ENCODE measurements around the gene SPRED3.

The SPRED3 gene

DNA sequence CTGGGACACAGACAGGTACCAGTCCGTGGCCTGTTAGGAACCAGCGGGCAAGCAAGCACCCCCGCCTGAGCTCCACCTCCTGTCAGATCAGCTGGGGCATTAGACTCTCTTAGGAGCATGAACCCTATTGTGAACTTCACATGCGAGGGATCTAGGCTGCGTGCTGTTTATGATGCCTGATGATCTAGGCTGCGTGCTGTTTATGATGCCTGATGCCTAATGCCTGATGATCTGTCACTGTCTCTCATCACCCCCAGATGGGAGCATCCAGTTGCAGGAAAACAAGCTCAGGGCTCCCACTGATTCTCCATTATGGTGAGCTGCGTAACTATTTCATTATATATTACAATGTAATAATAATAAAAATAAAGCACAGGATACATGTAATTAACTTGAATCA is 33.9 kb downstream of the SPRED3 start:
- DNase-seq, result no peak

- no peak for DNase-seq
Measured at GRCh38 chr19:38424272-38424671, 35.8 kb downstream of the SPRED3 start.

GRCh38 chr19:38425222-38425809 is 36.8 kb downstream of the SPRED3 start:
- no peak for DNase-seq

DNA sequence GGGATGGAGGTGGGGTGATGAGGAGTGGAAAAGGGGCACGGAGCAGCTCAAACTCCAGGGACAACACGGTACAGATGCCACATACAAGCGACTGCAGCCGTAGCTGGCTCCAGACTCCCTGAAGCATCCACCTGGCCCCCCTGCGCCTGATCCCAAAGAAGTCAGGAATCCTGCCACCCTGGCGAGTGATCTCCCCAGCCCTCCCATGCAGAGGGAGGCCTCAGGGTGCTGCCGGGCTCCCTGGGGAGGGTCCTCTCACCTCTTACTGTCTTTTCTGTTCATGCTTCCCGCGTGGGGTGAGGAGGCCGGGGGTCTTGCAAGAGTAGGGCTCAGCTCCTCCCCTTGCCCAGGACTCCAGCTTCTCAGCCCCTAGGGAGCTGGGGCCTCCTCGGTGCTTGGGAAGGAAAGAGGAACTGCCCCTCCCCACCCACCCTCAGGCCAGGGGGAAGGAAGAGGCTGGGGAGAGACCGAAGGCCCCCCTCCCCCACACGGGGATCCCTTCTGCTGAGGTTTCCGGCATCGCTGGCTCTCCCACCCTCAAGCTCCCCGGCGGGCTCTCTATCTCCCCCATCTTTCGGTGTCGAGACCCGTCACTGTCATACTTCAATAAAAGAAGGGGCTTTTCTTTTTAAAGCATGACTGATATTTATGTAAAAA is 37.4 kb downstream of the SPRED3 start, which contains the start of gene RASGRP4:
RASGRP4 (minus strand) TSS at position 410 of the 657 bp plus-strand sequence; CDS start at position 282, 128 bp downstream.
- peak; percentile 69 for DNase-seq

- peak; percentile 91 for DNase-seq
Measured at GRCh38 chr19:38427035-38427677, 38.7 kb downstream of the SPRED3 start.

- peak; percentile 66 for DNase-seq
Measured at GRCh38 chr19:38429055-38429810, 40.7 kb downstream of the SPRED3 start.

DNA sequence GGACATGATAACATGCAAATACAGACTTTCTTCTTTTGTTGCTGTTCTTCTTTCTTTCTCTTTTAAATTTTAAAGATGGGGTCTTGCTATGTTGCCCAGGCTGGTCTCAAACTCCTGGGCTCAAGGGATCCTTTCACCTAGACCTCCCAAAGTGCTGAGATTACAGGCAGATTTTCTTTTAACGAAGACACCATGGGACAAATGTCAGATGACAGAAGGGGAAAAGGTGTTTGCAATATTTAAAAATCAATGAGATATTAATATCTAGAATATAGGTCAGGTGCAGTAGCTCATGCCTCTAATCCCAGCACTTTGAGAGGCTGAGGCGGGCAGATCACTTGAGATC is 41.3 kb downstream of the SPRED3 start:
- no peak for DNase-seq

- no peak for DNase-seq
Measured at GRCh38 chr19:38430931-38431330, 42.4 kb downstream of the SPRED3 start.

- peak; percentile 74 for DNase-seq
Measured at GRCh38 chr19:38433268-38433733, 44.8 kb downstream of the SPRED3 start, which contains the start of gene RYR1. Gene RYR1 (plus strand): TSS chr19:38433691. CDS start chr19:38433830, 139 bp downstream.

GRCh38 chr19:38434549-38435051 is 46.1 kb downstream of the SPRED3 start:
- DNase-seq, result no peak

DNA sequence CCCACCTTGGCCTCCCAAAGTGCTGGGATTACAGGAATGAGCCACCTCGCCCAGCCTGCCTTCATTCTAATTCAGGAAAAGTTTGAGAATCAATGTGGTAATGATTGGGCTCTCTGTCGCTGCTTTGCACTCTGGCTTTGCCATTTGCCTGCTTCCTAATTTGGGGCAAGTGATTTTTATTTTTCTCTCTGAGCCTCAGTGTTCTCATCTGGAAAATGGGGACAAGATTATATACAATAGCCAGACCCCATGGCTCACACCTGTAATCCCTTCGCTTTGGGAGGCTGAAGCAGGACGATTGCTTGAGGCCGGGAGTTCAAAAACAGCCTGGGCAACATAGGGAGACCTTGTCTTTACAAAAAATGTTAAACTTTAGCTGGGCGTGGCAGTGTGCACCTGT is 48.8 kb downstream of the SPRED3 start:
- DNase-seq, result no peak

DNA sequence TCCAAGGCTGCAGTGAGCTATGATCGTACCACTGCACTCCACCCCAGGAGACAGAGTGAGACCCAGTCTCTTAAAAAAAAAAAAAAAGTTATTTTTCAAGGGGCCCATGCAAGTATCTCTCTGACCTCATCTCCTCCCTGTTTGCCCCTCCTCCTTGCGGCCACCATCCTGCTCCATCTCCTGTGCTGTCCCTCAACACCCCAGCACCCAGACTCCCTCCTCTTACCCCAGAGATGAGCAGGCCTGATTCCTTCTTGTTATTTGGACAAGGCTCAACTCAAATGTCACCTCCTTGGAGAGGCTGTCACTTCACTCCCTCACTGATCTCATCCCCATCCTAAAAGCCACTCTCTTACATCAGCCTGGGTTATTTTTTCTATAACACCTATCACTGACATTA is 49.4 kb downstream of the SPRED3 start:
- no peak for DNase-seq

GRCh38 chr19:38440592-38440991 is 52.1 kb downstream of the SPRED3 start:
- DNase-seq, result no peak

GRCh38 chr19:38441657-38442348 is 53.3 kb downstream of the SPRED3 start:
- DNase-seq, result no peak

DNA sequence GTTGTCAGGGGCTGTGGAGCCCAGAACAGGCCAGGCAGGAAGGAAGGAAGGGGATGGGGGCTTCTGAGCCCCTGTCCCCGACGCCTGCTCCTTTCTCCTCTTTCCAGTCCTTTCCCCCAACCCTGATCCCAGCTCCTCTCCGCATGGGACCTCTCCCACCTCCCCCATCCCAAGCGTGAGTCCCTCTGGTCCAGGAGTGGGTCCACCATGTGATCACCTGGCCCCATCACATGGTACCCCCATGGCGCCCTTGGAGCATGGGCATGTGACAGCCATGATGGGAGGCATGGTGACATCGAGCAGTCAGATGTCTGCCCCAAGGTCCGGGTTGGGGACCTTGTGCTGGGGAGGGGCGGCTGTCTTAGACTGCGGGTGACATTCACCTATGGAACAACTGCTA is 54.2 kb downstream of the SPRED3 start:
- no peak for DNase-seq

DNA sequence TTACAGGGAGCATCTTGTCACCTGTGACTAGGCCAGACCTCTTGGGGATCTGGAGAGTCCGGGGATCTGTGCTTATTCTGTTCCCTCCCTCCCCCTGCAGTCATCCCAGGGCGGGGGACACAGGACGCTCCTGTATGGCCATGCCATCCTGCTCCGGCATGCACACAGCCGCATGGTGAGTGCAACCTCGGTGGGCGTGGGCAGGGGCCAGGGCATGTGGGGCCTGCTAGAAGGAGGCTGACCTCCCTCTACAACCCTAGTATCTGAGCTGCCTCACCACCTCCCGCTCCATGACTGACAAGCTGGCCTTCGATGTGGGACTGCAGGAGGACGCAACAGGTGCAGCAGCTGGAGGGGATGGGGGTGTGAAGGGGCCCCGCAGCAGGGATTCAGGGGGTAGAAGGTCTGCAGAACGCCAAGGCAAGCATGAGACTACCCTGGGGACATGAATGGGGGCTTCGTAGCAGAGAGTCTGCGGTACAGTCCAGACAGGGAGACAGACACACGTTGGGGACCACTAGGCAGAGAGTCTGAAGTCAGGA is 55.0 kb downstream of the SPRED3 start:
- DNase-seq, result no peak

DNA sequence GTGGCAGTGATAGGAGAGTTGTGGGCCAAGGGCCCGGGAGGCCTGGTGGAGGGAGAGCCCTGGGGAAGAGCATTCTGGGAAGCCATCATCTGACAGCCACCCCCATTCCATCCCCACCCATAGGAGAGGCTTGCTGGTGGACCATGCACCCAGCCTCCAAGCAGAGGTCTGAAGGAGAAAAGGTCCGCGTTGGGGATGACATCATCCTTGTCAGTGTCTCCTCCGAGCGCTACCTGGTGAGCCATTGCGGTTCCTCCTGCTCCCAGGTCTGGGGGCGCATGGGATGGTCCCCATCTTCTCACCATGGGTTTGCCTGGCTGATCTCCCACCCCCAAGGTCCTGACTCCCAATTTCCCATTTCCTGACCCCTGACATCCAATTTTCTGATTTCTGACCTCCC is 55.5 kb downstream of the SPRED3 start:
- no peak for DNase-seq

DNA sequence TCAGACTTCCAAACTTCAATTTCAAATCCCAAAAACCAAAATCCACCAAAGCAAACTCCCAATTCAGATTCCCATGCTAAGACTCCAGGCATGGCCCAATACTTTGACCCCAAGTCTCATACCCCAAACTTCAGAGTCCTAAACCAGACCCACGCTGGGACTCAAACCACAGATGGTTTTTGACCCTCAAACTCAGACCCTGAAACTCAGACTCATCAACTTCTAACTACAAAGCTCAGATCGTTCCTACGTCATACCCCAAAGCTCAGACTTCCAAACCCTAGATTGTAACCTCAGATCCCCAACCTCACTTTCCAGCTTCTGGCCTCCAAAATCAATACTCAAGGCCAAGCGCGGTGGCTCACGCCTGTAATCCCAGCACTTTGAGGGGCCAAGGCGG is 56.9 kb downstream of the SPRED3 start:
- DNase-seq, result no peak

GRCh38 chr19:38448225-38448624 is 59.7 kb downstream of the SPRED3 start:
- no peak for DNase-seq

All from activated CD4-positive, alpha-beta T cell treated with anti-CD3 and anti-CD28 coated beads, Interleukin-2, amount 50 U/mL, for 16 hours (primary cell).